ENCODE data around the gene VPS13C. TPM values are rescaled to one million over a fixed set of nuclear protein-coding genes. Genes with fewer than 3 reads are reported as not detected.

The VPS13C gene
- total and polyA plus RNA-seq, 2 donors (not counting 3 experiments of a cell fraction or from before 2014, with no cell fraction given), result 10.8 to 60.3 TPM

- no peaks in the 10 kb centered on the region for H3K9me1 ChIP-seq (replicated peaks; ENCODE audit: control insufficient read depth, extremely low read depth, insufficient read depth, low read length)
- H3K4me2 ChIP-seq (ENCODE audit: insufficient read depth, low read length), result no peak overlapping the region
- H2AFZ ChIP-seq (ENCODE audit: low read depth, low read length), result no peak overlapping the region
- ChIA-PET CTCF (interaction anchor here (2.3 to 6.8 kb wide), 2 partner anchors 636 to 663 kb away, joined by 17 to 430 read pairs; no protein-coding TSS in a partner anchor), POLR2A (interaction anchor here (0.6 kb wide), 1 partner anchor 248 kb away, joined by 5 read pairs; no protein-coding TSS in a partner anchor)
- TF ChIP-seq POLR2AphosphoS5 (IDR thresholded peaks at IDR 0.05; ENCODE audit: insufficient read depth, low read depth, low read length) (no peak), POLR2A (IDR thresholded peaks at IDR 0.05; ENCODE audit: low read depth, low read length) (no peak), JUN (IDR thresholded peaks at IDR 0.05; ENCODE audit: borderline replicate concordance, insufficient read depth, insufficient read length, low read depth) (no peak), EZH2 (IDR thresholded peaks at IDR 0.05; ENCODE audit: borderline replicate concordance, low read depth, low read length, severe bottlenecking) (no peak), FOS (IDR thresholded peaks at IDR 0.05; ENCODE audit: borderline replicate concordance, insufficient read depth, low read length) (no peak), MYC (IDR thresholded peaks at IDR 0.05; ENCODE audit: low read depth, low read length) (no peak), GATA2 (IDR thresholded peaks at IDR 0.05; ENCODE audit: insufficient read depth, insufficient read length, low read depth, low read length) (no peak)
- TF ChIP-seq, protein P1, sequence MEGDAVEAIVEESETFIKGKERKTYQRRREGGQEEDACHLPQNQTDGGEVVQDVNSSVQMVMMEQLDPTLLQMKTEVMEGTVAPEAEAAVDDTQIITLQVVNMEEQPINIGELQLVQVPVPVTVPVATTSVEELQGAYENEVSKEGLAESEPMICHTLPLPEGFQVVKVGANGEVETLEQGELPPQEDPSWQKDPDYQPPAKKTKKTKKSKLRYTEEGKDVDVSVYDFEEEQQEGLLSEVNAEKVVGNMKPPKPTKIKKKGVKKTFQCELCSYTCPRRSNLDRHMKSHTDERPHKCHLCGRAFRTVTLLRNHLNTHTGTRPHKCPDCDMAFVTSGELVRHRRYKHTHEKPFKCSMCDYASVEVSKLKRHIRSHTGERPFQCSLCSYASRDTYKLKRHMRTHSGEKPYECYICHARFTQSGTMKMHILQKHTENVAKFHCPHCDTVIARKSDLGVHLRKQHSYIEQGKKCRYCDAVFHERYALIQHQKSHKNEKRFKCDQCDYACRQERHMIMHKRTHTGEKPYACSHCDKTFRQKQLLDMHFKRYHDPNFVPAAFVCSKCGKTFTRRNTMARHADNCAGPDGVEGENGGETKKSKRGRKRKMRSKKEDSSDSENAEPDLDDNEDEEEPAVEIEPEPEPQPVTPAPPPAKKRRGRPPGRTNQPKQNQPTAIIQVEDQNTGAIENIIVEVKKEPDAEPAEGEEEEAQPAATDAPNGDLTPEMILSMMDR (IDR thresholded peaks at IDR 0.05; ENCODE audit: extremely low read depth in 1 of 2, insufficient read depth in 1 of 2, low read depth in 1 of 2, low read length in 2 of 2), result no peak
- TF ChIP-seq, protein P2, sequence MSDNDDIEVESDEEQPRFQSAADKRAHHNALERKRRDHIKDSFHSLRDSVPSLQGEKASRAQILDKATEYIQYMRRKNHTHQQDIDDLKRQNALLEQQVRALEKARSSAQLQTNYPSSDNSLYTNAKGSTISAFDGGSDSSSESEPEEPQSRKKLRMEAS (IDR thresholded peaks at IDR 0.05; ENCODE audit: insufficient read depth, insufficient read length), result no peak
- no peak for DNase-seq (ENCODE audit: low read depth, low spot score)
- dilution Hi-C loops (cut with MboI; ENCODE audit: extremely low pct_ligation_motif_present, low sequenced_read_pairs), result no loop called here
- H3K36me3 ChIP-seq (ENCODE audit: control insufficient read depth in 2 of 2, extremely low read depth in 1 of 2, insufficient read depth in 2 of 2, low read length in 2 of 2), result no peaks in the 10 kb centered on the region
- no peak overlapping the region for H3K9ac ChIP-seq (replicated peaks; ENCODE audit: extremely low read depth, insufficient read depth, low read length)
- intact Hi-C loops (cut with micrococcal nuclease), result loop anchor here (10.0 kb wide), 1 partner anchor 916 kb away; no protein-coding TSS in a partner anchor
- H4K20me1 ChIP-seq (replicated peaks; ENCODE audit: control insufficient read depth, extremely low read depth, insufficient read depth, low read length), result no peaks in the 10 kb centered on the region
- FAIRE-seq, result no peak
- H3K4me3 ChIP-seq (replicated peaks in 1 of 3; ENCODE audit: insufficient read depth in 1 of 3, low read depth in 1 of 3, low read length in 3 of 3), result no peak overlapping the region
- H3K9me3 ChIP-seq (replicated peaks; ENCODE audit: control insufficient read depth, insufficient read depth, low read length), result no peaks in the 10 kb centered on the region
- H3K79me2 ChIP-seq (ENCODE audit: control insufficient read depth, insufficient read depth, low read length), result no peaks in the 10 kb centered on the region
- H3K27ac ChIP-seq (ENCODE audit: insufficient read depth, low read depth, low read length), result no peak overlapping the region
- no peaks in the 10 kb centered on the region for H3K4me1 ChIP-seq (ENCODE audit: control insufficient read depth, extremely low read depth, insufficient read depth, low read length)
- H3K27me3 ChIP-seq (ENCODE audit: control insufficient read depth in 2 of 2, insufficient read depth in 2 of 2, low read length in 2 of 2), result peaks cover 4 to 7% of the 10 kb centered on the region in 2 experiments
- no TSS peak for BruUV-seq (replicated peaks)
Measured at GRCh38 chr15:61830536-61831330, 229.5 kb downstream of the VPS13C start.

All from endothelial cell of umbilical vein (primary cell).